ENCODE results near the gene CAMK4. TPM values are rescaled to one million over a fixed set of nuclear protein-coding genes. Genes with fewer than 3 reads are reported as not detected.

Gene CAMK4
- total and polyA plus RNA-seq, 9 of the 15 experiments (the other 6 are each of a cell fraction or from before 2014, with no cell fraction given), result 0.35 TPM; not detected in 8

- intact Hi-C loops (cut with micrococcal nuclease), result no loop called here
- 0% methylated on average over 1 of the region's 1 CpG for WGBS (ENCODE audit: insufficient coverage, low coverage, missing lambda C conversion rate)
- no peak overlapping the region for H3K27ac ChIP-seq (ENCODE audit: extremely low read depth, low read depth, low read length)
- no peaks in the 10 kb centered on the region for H3K79me2 ChIP-seq (ENCODE audit: control insufficient read depth, insufficient read depth, low read length)
- no TSS peak for BruUV-seq (replicated peaks)
- no peaks in the 10 kb centered on the region for H3K9me1 ChIP-seq (ENCODE audit: control insufficient read depth, insufficient read depth, low read length)
- CTCF ChIA-PET (ENCODE audit: low intra/inter-chr PET ratio), result no interaction called here
- H3K9me3 ChIP-seq (replicated peaks; ENCODE audit: control insufficient read depth, insufficient read depth, low read depth, low read length), result no peaks in the 10 kb centered on the region
- TF ChIP-seq POLR2G (IDR thresholded peaks at IDR 0.05; ENCODE audit: low read depth, low read length) (no peak), PHF21A (IDR thresholded peaks at IDR 0.05; ENCODE audit: borderline replicate concordance, low read depth) (no peak), CTBP1 (IDR thresholded peaks at IDR 0.05; ENCODE audit: borderline replicate concordance) (no peak), MYC (IDR thresholded peaks at IDR 0.05; ENCODE audit: low read depth, low read length) (no peak), MYC (CRISPR knock-in tag; IDR thresholded peaks at IDR 0.05; ENCODE audit: borderline replicate concordance, low read depth) (no peak), ZZZ3 (IDR thresholded peaks at IDR 0.05) (no peak), THAP12 (CRISPR knock-in tag; IDR thresholded peaks at IDR 0.05) (no peak), NFIC (IDR thresholded peaks at IDR 0.05) (peak; percentile 83)
- no peak overlapping the region for H3K9ac ChIP-seq (ENCODE audit: insufficient read depth in 1 of 2, low read depth in 2 of 2, low read length in 2 of 2)
- DNase-seq (ENCODE audit: extremely low read depth in 1 of 4, low spot score in 3 of 4) (peak in 1 of 4 experiments; percentile 12), FAIRE-seq (no peak), ATAC-seq (no peak)
- in situ Hi-C loops (cut with MboI), result no loop called here
- no peaks in the 10 kb centered on the region for H3K4me1 ChIP-seq (replicated peaks in 1 of 2; ENCODE audit: control insufficient read depth in 2 of 2, insufficient read depth in 2 of 2, low read length in 2 of 2)
- H4K20me1 ChIP-seq (replicated peaks; ENCODE audit: control insufficient read depth, insufficient read depth, low read length), result no peaks in the 10 kb centered on the region
- H2AFZ ChIP-seq (ENCODE audit: low read depth, low read length), result no peak overlapping the region
- H3K4me2 ChIP-seq (ENCODE audit: insufficient read depth, low read length), result no peak overlapping the region
- H3K4me3 ChIP-seq, result no peak overlapping the region
- no peaks in the 10 kb centered on the region for H3K36me3 ChIP-seq (ENCODE audit: control insufficient read depth, insufficient read depth, low read length)
- POLR2A ChIA-PET, result no interaction called here
- H3K27me3 ChIP-seq (ENCODE audit: control insufficient read depth in 2 of 2, insufficient read depth in 2 of 2, low read length in 2 of 2), result no peaks in the 10 kb centered on the region
Observed at GRCh38 chr5:111197523-111197922, 26.7 kb upstream of the CAMK4 start.
